DLD1 (cell line): ENCODE measurements around the gene CCDC40.

ENCODE experiments used
- in situ Hi-C: cut with HindIII; loops from 2 replicates; pipeline ENCODE4 v1.10.0; 2017; ENCODE audit warnings: low sequenced_read_pairs

Gene CCDC40

DNA sequence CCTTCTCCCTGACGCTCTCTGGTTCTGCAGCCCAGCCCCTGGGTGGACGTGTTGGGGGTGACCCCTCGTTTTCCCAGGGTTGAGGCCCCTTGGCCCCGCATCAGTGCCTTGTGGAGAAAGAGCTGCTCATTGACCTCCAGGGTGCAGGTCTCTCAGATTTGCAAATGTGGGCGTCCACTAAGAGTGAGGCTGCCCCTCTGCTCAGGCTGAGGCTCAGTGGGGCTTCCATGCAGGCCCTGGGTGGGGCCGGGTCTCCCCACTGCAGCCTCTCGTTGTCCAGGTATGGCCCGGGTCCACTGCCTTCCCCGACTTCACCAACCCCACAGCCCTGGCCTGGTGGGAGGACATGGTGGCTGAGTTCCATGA is 74.0 kb downstream of the CCDC40 start:
- in situ Hi-C loops: no loop called here

DNA sequence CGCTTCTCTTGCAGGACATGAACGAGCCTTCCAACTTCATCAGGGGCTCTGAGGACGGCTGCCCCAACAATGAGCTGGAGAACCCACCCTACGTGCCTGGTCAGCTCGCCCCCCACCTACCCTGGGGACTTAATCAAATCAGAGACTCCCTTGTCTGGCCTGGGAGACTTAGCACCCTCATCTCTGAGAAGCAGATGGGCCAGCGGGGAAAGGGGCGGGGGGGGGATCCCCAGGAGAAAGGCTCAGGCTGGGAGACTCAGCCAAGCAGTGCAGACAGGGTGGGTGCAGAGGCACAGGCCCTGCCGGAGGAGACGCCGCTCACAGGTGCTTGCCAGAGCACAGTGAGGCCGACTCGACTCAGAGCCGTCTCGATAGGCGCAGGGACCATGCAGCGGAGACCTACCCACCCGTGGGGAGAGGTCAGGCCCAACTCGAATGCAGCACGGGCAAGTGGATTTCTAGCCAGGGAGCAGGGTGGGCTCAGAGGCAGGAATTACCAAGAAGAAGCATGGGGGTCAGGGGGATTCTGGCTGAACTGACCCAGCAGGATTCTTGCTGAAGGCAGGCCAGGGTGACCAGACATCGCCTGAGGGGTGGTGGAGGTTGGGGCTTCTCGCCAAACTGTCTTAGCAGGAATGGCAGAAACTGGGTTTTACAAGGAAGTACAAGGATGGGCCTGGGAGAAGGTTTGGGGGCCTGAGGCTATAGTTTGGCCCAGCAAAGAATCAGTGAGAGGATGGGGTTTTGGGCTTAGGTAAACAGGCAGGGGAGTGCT is 74.7 kb downstream of the CCDC40 start:
- in situ Hi-C loops: no loop called here

DNA sequence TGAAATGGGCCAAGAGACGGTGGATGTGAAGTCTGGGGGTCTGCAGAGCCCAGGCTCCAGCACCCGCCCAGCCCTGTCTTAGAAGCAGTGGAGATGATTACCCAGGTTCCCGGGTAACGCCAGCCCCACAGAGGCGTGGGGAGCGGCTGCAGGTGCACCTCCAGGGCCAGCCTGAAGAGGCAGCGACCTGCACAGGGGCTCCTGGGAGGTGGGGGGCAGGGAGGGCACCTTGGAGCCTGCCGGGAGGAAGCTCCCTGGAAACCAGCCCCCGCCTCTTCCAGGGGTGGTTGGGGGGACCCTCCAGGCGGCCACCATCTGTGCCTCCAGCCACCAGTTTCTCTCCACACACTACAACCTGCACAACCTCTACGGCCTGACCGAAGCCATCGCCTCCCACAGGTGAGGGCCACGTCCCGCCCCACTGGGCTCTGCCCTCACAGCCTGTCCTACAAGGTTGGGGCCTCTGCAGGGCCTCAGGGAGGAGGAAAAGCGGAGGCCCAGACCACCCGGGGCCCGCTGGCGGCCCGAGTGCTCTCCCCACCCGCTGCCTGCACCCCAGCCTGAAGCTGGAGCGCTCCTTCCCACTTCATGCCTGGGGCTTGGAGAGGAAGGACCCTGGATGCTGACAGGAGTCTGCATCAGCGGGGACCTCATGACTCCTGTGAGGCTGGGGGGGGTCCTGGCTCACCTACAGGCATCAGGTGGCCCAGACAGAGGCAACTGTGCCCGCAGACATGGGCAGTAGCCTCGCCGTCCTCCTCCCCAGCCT is 75.4 kb downstream of the CCDC40 start:
- in situ Hi-C loops: no loop called here

DNA sequence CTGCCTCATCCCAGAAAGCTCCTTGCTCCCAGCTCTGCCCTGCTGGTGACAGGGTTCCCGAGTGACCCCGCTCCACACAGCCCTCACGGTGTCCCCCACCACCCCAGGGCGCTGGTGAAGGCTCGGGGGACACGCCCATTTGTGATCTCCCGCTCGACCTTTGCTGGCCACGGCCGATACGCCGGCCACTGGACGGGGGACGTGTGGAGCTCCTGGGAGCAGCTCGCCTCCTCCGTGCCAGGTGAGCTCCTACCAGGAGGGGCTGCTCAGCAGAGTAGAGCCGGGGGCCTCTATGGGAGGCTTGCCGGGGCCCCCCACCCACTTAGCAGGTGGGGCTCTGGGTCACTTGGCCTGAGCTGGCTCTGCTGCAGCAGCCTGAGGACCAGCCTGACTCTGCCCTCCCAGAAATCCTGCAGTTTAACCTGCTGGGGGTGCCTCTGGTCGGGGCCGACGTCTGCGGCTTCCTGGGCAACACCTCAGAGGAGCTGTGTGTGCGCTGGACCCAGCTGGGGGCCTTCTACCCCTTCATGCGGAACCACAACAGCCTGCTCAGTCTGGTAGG is 76.1 kb downstream of the CCDC40 start:
- in situ Hi-C loops: no loop called here

DNA sequence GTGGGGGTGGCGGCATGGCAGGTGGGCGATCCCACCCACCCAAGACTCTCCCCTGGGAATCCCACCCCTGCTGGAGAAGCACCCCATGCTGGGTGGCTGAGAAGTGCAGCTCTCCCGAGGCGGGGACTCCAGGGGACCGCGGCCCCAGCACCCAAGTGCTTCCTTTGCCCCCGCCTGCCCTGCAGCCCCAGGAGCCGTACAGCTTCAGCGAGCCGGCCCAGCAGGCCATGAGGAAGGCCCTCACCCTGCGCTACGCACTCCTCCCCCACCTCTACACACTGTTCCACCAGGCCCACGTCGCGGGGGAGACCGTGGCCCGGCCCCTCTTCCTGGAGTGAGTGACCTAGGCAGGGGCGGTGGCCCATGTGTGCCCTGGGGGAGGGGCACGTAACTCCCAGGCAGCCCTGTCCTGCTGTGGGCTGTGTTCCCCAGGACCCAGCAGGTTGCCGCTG is 76.6 kb downstream of the CCDC40 start:
- in situ Hi-C loops: no loop called here

DNA sequence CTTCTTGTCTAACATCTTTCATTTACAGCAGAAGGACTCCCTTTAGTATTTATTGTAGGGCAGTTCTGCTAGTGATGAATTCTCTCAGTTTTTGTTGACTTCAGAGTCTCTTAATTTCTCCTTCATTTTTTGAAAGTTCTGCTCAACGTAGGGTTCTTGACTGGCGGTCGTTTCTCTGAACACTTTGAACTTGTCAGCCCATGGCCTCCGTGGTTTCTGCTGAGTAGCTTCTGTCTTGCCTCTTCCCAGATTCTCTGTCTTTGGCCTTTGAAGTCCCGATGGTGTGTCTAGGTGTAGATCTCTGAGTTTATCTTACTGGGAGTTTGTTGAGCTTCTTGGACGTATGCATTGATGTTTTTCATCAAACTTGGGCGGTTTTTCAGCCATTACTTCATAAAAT is 78.3 kb downstream of the CCDC40 start:
- in situ Hi-C loops: no loop called here

DNA sequence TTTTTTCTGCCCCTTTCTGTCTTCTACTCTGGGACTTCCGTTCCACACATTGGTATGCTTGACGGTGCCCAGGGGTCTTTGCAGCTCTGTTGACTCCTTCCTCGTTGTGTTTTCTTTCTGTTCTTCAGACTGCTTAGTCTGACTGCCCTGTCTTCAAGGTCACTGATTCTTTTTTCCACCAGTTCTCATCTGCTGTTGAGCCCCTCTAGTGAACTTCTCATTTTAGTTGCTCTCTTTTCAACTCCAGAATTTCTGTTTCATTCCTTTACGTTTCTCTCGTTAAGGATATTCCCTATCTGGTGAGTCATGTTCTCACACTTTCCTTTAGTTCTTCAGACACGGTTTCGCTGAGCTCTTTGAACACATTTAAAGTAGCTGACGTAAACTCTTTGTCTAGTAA is 78.7 kb downstream of the CCDC40 start:
- in situ Hi-C loops: no loop called here

DNA sequence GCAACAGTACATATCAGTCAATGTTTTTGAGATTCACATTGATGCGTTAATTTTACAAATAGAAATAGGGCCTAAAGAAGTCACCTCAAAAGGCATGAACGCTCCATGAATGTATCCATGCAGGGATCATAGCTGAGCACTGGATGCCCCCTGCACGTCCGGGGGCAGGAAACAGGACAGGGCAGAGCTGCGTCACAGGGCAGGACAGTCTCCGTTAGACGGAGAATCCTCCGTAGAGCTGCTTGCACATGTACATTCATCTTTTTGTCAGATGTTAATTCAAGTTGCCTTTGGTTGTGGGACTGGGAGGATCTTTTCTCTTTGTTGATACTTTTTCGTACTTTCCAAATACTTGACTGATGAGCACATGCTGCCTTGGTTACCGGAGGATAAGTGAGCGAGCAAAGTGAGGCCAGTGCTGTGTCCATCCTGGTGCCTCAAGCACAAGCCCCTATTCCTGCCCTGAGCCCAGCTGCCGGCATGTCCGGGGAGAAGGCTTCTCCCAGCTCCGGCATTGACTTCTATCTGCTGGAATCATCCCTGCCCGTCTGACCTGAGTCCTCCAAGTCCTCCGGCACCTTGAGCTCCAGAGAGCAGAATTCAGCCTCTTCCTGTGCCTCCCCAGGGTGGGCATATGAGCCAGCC is 80.0 kb downstream of the CCDC40 start:
- in situ Hi-C loops: no loop called here

DNA sequence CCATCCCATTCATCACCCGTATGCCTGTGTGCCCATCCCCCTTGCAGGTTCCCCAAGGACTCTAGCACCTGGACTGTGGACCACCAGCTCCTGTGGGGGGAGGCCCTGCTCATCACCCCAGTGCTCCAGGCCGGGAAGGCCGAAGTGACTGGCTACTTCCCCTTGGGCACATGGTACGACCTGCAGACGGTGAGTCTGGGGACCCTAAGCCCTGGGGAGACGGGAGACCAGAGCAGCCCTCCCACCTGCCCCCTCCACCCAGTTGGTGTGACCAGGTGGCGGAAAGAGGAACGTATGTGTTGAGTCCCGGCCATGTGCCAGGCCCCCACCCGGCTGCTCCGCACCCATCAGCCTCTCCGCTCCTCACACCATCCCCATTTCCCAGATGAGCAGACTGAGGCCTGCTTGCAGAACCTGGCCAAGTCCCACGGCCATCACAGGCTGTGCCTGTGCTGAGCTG is 80.5 kb downstream of the CCDC40 start:
- in situ Hi-C loops: no loop called here

DNA sequence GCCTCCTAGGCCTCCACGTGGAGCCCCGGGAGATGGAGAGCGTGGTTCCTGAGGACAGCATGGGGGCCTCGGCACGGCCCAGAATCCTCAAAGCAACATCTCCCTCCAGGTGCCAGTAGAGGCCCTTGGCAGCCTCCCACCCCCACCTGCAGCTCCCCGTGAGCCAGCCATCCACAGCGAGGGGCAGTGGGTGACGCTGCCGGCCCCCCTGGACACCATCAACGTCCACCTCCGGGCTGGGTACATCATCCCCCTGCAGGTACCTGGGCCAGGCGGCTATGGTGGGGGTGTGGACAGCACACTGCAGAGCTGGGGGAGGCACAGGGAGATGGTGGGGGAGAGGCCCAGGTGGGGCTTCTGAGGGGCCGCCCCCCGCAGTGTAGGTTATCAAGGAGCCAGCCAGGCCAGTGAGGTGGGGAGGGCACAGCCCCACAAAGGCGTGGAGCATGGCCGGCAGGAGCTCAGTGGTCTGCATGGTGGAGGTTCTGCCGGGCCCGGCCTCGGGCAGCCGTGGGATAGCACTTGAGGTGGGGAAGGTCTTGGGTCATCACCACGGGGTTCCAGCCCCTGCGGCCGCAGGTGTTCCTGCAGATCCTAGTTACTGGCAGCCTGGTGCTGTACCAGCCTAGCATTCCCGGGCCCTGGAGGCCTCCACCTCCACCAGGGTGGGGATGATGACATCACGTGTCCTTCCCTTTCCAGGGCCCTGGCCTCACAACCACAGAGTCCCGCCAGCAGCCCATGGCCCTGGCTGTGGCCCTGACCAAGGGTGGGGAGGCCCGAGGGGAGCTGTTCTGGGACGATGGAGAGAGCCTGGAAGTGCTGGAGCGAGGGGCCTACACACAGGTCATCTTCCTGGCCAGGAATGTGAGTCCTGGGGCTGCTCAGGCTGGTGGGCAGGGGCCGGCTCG is 81.3 kb downstream of the CCDC40 start:
- in situ Hi-C loops: no loop called here

DNA sequence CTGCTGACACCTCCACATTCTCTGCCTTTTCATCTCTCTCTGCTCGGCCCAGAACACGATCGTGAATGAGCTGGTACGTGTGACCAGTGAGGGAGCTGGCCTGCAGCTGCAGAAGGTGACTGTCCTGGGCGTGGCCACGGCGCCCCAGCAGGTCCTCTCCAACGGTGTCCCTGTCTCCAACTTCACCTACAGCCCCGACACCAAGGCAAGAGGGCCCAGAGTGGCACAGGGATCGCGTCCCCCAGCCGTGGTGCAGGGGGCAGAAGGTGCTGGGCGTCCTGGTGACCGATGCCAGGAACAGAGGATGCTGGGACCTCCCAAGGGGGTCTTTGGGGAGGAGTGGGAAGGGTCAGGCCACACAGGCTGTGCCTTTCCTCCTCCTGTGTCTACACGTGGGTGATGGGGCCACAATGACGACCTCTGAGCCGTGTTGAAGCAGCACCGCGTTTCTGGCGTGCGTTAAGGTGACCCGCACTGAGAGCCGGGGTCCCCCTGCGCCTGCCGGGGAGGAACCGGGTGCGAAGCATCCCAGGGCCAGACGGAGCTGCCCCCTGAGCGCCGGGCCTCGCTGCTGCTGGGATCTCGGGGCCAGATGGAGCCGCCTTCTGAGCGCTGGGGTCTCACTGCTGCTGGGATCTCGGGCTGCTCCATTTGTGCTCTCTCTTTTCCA is 82.3 kb downstream of the CCDC40 start:
- in situ Hi-C loops: no loop called here

DNA sequence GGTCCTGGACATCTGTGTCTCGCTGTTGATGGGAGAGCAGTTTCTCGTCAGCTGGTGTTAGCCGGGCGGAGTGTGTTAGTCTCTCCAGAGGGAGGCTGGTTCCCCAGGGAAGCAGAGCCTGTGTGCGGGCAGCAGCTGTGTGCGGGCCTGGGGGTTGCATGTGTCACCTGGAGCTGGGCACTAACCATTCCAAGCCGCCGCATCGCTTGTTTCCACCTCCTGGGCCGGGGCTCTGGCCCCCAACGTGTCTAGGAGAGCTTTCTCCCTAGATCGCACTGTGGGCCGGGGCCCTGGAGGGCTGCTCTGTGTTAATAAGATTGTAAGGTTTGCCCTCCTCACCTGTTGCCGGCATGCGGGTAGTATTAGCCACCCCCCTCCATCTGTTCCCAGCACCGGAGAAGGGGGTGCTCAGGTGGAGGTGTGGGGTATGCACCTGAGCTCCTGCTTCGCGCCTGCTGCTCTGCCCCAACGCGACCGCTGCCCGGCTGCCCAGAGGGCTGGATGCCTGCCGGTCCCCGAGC is 82.9 kb downstream of the CCDC40 start:
- in situ Hi-C loops: no loop called here

DNA sequence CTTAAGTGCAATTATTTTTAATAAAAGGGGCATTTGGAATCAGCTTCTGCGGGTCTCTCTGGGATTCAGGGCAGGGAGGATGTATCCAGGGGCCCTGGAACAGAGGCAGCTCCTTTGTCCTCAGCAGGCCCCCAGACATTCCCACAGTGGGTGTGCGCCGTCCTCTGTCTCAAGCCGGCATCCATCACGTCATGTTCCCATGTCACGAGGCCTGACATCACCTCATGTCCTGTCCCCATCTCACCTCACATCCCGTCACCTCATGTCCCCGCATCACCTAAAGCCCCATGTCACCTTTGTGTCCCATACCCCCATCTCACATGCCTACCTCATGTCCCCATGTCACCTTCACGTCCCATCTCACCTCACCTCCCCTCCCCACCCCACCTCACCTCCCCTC is 83.4 kb downstream of the CCDC40 start:
- in situ Hi-C loops: no loop called here

DNA sequence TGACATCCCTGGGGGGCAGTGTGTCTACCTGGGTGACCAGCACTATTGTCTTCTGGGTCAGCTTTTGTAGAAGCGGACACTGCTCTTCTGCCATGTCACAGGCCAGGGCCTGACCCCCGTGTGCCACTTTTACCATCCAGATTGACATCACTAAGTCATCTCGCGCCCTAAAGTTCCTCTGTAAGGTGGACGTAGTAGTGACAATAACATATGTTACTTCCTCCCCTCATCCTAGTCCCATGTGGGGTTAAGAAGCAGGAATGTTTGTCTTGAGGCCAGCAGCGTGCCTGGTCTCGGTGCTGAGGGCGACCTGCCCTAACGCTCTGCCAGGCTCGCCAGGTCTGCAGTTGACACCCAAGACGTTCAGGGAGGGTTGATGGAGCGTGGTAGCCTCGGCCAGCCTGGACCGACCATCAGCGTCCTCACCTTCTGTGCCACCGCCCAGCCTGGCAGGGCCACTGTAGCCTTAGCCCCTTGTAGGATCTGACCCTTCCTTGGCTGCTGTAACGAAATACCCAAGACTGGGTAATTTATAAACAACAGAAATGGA is 85.7 kb downstream of the CCDC40 start:
- in situ Hi-C loops: no loop called here

DNA sequence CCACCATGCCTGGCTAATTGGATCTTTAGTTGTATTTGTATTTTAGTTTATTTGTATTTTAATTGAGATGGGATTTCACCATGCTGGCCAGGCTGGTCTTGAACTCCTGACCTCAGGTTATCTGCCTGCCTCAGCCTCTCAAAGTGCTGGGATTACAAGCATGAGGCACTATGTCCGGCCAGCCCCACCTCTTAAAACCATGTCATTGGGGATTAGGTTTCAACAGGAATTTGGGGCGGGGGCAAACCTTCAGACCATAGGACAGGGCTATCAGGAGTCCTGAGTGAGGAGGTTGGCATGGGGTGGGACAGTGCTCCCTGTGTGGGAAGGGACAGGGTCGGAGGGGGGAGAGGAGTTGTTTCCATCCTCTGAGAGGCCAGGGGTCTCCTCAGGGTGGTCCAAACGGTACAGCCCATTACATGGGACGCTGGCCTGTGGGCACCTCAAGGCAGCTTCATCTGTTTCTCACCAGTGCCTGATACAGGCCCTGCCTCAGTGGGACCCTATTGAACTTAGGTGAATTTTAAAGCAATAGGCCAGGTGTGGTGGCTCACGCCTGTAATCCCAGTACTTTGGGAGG is 86.6 kb downstream of the CCDC40 start:
- in situ Hi-C loops: no loop called here

DNA sequence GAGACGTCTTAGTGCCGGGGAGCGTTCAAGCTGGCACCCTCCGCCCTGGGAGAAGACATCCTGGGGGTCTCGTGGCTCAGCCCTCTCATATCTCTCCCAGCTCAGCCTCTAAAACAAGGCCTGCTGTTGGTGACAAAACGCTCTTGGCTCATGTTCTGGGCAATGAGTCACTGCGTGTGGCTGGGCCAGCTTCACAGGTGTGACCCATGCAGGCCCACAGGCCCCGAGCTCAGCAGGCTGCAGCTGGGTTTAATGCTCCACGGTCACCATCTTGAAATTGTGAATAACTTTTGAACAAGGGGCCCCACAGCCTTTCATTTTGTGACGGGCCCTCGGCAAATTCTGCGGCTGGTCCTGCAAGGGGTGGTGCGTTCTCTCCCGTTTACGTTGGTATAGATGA is 87.3 kb downstream of the CCDC40 start:
- in situ Hi-C loops: no loop called here

DNA sequence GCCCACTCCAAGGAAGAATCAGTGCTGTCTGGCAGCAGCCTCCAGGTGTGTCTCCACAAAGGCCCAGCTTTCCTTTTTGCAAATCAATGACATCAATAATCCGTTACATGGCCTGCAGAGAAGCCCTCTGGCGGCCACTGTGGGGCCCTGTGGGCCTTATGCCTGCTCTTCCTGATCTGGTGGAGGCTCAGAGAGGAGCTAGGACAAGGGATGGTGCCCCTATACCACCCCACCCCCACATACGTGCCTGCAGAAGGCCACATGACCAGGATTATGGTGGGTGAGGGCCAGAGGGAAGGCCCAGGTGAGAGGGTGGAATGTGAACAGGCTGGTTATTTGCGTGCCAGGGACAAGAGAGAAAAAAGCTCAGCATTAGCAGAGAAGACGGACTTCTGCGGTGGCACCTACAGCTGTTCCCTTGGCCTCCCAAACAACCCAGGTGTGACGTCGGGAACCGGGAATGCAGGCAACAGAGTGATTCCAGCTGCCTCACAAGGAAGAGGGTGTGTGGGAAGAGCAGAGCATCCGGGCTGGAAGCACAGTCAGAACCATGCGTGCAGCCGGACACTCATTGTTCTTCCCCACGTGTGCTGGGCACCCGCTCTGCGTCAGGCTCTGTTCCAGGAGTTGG is 88.0 kb downstream of the CCDC40 start:
- in situ Hi-C loops: no loop called here

DNA sequence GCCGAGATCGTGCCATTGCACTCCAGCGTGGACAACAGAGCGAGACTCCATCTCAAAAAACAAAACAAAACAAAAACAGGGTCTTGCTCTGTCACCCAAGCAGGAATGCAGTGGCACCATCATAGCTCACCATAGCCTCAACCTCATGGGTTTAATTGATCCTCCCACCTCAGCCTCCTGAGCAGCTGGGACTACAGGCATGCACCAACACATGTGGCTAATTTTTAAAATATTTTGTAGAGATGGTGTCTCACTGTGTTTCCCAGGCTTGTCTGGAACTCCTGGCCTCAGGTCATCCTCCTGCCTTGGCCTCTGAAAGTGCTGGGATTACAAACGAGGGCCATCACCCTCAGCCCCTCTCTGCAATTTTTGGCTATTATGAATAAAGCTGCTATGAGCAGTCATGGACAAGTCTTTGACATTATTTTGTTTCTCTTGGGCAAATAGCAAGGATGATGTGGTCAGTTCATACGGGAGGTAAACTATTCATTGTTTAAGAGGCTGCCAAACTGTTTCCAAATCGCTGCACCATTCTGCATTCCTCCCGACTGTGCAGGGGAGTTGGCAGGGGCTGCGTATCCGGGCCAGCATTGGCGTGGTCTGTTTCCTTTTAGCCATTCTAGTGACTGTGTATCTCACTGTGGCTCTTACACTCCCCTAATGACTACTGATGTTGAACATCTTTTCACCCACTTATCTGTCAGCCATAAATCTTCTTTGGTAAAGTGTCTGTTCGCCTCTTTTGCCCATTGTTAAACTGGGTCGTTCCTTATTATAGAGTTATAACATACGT is 89.4 kb downstream of the CCDC40 start:
- in situ Hi-C loops: no loop called here
